ENCODE results near the gene LIPG. TPM values are rescaled to one million over a fixed set of nuclear protein-coding genes. Genes with fewer than 3 reads are reported as not detected.
"Not testable (repeated sequence)": the region's sequence is repeated elsewhere in the genome, so short reads cannot be mapped to it uniquely, and the experiment has no call there.

LIPG gene
- total RNA-seq, 1 experiment from 2014 or later: 92.0 TPM

DNA sequence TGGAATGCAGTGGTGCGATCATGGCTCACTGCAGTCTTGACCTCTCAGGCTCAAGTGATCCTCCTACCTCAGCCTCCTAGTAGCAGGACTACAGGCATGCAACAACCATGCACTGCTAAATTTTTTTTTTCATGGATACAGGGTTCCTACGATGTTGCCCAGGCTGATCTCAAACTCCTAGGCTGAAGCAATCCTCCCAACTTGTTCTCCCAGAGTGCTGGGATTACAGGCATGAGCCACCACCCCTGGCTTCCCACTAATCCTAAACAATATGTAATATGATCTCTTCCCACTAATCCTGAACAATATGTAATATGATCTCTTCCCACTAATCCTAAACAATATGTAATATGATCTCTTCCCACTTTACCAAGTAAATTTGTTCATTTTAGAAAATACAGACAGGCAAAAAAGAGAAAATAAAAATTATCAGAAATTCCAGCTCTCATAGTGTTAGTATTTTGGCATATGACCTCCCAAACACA lies 41.2 kb upstream of the LIPG start:
- H3K9me3 ChIP-seq (ENCODE audit: control insufficient read depth, insufficient read depth, low read depth, low read length): no peaks in the 10 kb centered on the region
- H3K27ac ChIP-seq (ENCODE audit: low read length): no peak overlapping the region
- no TSS peak for BruUV-seq (replicated peaks)
- H3K4me1 ChIP-seq (ENCODE audit: control insufficient read depth, insufficient read depth, low read length): no peaks in the 10 kb centered on the region; the same call in 1 of the 2 replicates
- ChIA-PET POLR2A (no interaction called here), CTCF (no interaction called here)
- intact Hi-C loops (cut with micrococcal nuclease; ENCODE audit: unreplicated experiment): no loop called here
- no peak for TF ChIP-seq POLR2AphosphoS5 (IDR thresholded peaks at IDR 0.05; ENCODE audit: low read depth, low read length)
- H3K36me3 ChIP-seq (ENCODE audit: control insufficient read depth, insufficient read depth, low read length): no peaks in the 10 kb centered on the region
- no peak for DNase-seq (ENCODE audit: low read depth, low spot score)
- in situ Hi-C loops (cut with HindIII; ENCODE audit: low pct_unique_long_range_greater_than_20kb, low sequenced_read_pairs): no loop called here
- H3K4me3 ChIP-seq (ENCODE audit: low read depth in 2 of 2, low read length in 2 of 2): no peak overlapping the region
- H3K27me3 ChIP-seq (ENCODE audit: control insufficient read depth, insufficient read depth, low read length): no peaks in the 10 kb centered on the region
- no peak for ATAC-seq

DNA sequence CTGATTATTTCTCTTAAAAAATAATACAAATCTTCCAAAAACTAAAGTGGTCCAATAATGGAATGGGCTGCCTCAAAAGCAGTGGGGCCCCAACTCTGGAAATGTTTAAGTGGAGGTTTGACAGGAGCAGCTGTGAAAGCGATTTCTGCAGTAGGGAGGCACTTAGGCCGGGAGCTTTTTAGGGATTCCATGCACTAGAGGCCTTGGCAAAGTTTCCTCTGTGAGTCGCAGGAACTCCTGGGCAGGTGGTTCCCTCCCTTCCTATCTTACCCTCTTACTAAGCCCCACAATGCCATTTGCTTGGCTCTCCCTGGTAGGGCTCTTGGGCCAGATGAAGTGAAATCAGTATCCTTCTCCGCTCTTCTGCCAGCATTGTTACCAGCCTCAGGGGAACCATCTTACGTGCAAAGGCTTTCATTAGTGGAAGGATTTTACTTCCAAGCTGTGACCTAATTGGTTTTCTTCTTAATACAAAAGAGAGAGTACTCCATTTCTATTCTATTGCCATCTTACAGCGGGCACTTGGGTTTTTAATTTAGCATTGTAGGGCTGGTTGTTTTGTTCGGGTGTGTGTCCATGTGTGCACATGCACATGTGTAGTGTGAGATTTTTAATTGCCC lies 40.5 kb upstream of the LIPG start:
- ATAC-seq (no peak), DNase-seq (ENCODE audit: low read depth, low spot score) (no peak)
- POLR2A ChIA-PET: no interaction called here
- Histone ChIP-seq H3K27ac (ENCODE audit: low read length) (no peak overlapping the region), H3K4me1 (ENCODE audit: control insufficient read depth, insufficient read depth, low read length) (no peaks in the 10 kb centered on the region; the same call in 1 of the 2 replicates), H3K4me3 (ENCODE audit: low read depth in 2 of 2, low read length in 2 of 2) (no peak overlapping the region), H3K9me3 (ENCODE audit: control insufficient read depth, insufficient read depth, low read depth, low read length) (no peaks in the 10 kb centered on the region), H3K27me3 (ENCODE audit: control insufficient read depth, insufficient read depth, low read length) (no peaks in the 10 kb centered on the region), H3K36me3 (ENCODE audit: control insufficient read depth, insufficient read depth, low read length) (no peaks in the 10 kb centered on the region)
- BruUV-seq (replicated peaks): no TSS peak
- TF ChIP-seq TCF7L2 (IDR thresholded peaks at IDR 0.05; ENCODE audit: low read depth, low read length): no peak
- no peak for TF ChIP-seq SIN3A (IDR thresholded peaks at IDR 0.05; ENCODE audit: borderline replicate concordance, insufficient read depth, low read depth, low read length)
- TF ChIP-seq, protein P1, sequence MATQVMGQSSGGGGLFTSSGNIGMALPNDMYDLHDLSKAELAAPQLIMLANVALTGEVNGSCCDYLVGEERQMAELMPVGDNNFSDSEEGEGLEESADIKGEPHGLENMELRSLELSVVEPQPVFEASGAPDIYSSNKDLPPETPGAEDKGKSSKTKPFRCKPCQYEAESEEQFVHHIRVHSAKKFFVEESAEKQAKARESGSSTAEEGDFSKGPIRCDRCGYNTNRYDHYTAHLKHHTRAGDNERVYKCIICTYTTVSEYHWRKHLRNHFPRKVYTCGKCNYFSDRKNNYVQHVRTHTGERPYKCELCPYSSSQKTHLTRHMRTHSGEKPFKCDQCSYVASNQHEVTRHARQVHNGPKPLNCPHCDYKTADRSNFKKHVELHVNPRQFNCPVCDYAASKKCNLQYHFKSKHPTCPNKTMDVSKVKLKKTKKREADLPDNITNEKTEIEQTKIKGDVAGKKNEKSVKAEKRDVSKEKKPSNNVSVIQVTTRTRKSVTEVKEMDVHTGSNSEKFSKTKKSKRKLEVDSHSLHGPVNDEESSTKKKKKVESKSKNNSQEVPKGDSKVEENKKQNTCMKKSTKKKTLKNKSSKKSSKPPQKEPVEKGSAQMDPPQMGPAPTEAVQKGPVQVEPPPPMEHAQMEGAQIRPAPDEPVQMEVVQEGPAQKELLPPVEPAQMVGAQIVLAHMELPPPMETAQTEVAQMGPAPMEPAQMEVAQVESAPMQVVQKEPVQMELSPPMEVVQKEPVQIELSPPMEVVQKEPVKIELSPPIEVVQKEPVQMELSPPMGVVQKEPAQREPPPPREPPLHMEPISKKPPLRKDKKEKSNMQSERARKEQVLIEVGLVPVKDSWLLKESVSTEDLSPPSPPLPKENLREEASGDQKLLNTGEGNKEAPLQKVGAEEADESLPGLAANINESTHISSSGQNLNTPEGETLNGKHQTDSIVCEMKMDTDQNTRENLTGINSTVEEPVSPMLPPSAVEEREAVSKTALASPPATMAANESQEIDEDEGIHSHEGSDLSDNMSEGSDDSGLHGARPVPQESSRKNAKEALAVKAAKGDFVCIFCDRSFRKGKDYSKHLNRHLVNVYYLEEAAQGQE (IDR thresholded peaks at IDR 0.05; ENCODE audit: insufficient read depth in 1 of 2, low read depth in 2 of 2, low read length in 1 of 2): no peak
- TF ChIP-seq, protein P2, sequence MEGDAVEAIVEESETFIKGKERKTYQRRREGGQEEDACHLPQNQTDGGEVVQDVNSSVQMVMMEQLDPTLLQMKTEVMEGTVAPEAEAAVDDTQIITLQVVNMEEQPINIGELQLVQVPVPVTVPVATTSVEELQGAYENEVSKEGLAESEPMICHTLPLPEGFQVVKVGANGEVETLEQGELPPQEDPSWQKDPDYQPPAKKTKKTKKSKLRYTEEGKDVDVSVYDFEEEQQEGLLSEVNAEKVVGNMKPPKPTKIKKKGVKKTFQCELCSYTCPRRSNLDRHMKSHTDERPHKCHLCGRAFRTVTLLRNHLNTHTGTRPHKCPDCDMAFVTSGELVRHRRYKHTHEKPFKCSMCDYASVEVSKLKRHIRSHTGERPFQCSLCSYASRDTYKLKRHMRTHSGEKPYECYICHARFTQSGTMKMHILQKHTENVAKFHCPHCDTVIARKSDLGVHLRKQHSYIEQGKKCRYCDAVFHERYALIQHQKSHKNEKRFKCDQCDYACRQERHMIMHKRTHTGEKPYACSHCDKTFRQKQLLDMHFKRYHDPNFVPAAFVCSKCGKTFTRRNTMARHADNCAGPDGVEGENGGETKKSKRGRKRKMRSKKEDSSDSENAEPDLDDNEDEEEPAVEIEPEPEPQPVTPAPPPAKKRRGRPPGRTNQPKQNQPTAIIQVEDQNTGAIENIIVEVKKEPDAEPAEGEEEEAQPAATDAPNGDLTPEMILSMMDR (IDR thresholded peaks at IDR 0.05): no peak
- TF ChIP-seq POLR2AphosphoS5 (IDR thresholded peaks at IDR 0.05; ENCODE audit: low read depth, low read length): no peak
- in situ Hi-C loops (cut with HindIII; ENCODE audit: low pct_unique_long_range_greater_than_20kb, low sequenced_read_pairs) (no loop called here), intact Hi-C loops (cut with micrococcal nuclease; ENCODE audit: unreplicated experiment) (no loop called here)
- CTCF ChIA-PET: no interaction called here

DNA sequence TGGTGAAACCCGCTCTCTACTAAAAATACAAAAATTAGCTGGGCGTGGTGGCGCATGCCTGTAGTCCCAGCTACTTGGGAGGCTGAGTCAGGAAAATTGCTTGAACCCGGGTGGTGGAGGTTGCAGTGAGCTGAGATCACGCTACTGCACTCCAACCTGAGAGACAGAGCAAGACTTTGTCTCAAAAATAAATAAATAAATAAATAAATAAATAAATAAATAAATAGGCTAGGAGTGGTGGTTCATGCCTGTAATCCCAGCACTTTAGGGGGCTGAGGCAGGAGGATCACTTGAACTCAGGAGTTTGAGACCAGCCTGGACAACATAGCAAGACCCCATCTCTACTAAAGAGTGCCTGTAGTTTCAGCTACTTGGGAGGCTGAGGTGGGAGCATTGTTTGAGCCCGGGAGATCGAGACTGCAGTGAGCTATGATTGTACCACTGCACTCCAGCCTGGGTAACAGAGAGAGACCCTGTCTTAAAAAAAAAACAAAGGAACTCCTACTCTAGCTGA lies 38.2 kb upstream of the LIPG start:
- intact Hi-C loops (cut with micrococcal nuclease; ENCODE audit: unreplicated experiment); DNase-seq (ENCODE audit: low read depth, low spot score); H3K27me3 ChIP-seq (ENCODE audit: control insufficient read depth, insufficient read depth, low read length); POLR2A ChIA-PET; CTCF ChIA-PET; H3K4me3 ChIP-seq (ENCODE audit: low read depth in 2 of 2, low read length in 2 of 2); H3K4me1 ChIP-seq (ENCODE audit: control insufficient read depth, insufficient read depth, low read length); H3K9me3 ChIP-seq (ENCODE audit: control insufficient read depth, insufficient read depth, low read depth, low read length); ATAC-seq; H3K36me3 ChIP-seq (ENCODE audit: control insufficient read depth, insufficient read depth, low read length); H3K27ac ChIP-seq (ENCODE audit: low read length); in situ Hi-C loops (cut with HindIII; ENCODE audit: low pct_unique_long_range_greater_than_20kb, low sequenced_read_pairs); BruUV-seq (replicated peaks): not testable (repeated sequence)
